WI38 (cell line): ENCODE data around the gene CEP126.

ENCODE experiments used
- H3K4me3 ChIP-seq: 2 replicates; pipeline ENCODE4 v1.5.1; 2011; ENCODE audit warnings: low read depth, mild to moderate bottlenecking, control low read depth, low read length
- CTCF ChIP-seq: IDR thresholded peaks from 2 replicates; pipeline ENCODE4 v1.5.1; 2012; ENCODE audit warnings: low read depth, mild to moderate bottlenecking, control low read depth, low read length

Gene CEP126

GRCh38 chr11:101881586-101881985 is 33.2 kb upstream of the CEP126 start:
- no peak overlapping the region for H3K4me3 ChIP-seq
- TF ChIP-seq CTCF, result no peak

- H3K4me3 ChIP-seq, result no peak overlapping the region
- no peak for TF ChIP-seq CTCF
Observed at GRCh38 chr11:101885631-101886030, 29.2 kb upstream of the CEP126 start.

GRCh38 chr11:101889767-101890166 is 25.0 kb upstream of the CEP126 start:
- H3K4me3 ChIP-seq, result no peak overlapping the region
- TF ChIP-seq CTCF, result no peak

- TF ChIP-seq CTCF, result no peak
- H3K4me3 ChIP-seq, result no peak overlapping the region
Observed at GRCh38 chr11:101894505-101894904, 20.3 kb upstream of the CEP126 start.

GRCh38 chr11:101907815-101908214 is 7.0 kb upstream of the CEP126 start:
- H3K4me3 ChIP-seq, result no peak overlapping the region
- no peak for TF ChIP-seq CTCF

- TF ChIP-seq CTCF, result no peak
- H3K4me3 ChIP-seq, result no peak overlapping the region
Observed at GRCh38 chr11:101909087-101909486, 5.7 kb upstream of the CEP126 start.

- no peak for TF ChIP-seq CTCF
Observed at GRCh38 chr11:101912823-101913284, 2.0 kb upstream of the CEP126 start.

More at GRCh38 chr11:101912823-101913284, 2.0 kb upstream of the CEP126 start:
- no peak overlapping the region for H3K4me3 ChIP-seq
